GM19397 (cell line): ENCODE measurements around the gene FBXL5.

ENCODE experiments used
- ATAC-seq: cut with Tn5 transposase; IDR thresholded peaks from one replicate; pipeline ENCODE4 v1.9.1; 2021; ENCODE audit warnings: mild to moderate bottlenecking, moderate library complexity; ENCODE audit not compliant: unreplicated experiment

Gene FBXL5

DNA sequence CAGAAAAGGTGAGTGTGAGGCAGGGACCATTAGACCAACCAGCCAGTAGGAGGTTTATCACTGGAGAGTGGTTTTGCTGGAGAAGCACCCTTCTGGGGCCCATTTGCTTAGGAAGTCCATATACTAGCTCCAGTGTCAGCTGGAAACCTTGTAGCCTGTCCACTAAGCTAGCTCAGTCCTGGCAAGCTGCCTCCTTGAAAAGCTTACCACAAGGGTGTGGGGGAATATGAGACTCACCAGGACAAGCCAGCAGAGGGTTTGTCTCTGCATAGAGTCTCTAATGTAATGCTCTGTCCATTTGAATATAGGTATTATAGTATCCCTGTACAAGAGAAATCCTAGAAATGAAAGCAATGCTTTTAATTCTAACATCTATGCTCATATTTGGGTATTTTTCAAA is 86.3 kb downstream of the FBXL5 start:
- no peak for ATAC-seq

DNA sequence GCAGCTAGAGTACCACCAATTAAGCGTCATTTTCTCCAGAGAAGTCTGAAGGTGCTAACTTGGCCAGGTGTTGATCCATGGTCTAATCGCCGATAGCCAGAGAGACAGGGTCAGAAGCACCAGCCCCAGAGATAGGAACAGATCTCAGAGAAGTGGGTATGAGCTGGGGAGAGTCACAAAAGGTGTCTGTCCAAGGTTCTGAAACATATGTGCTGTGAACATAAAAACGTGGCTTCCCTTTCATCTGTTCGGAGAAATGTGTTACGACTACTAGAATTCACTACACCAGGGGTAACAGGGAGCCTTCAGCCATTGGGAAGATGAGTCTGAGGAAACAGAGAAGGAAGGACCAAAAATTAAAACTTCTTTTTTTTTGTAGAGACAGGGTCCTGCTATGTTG is 91.3 kb downstream of the FBXL5 start:
- no peak for ATAC-seq

DNA sequence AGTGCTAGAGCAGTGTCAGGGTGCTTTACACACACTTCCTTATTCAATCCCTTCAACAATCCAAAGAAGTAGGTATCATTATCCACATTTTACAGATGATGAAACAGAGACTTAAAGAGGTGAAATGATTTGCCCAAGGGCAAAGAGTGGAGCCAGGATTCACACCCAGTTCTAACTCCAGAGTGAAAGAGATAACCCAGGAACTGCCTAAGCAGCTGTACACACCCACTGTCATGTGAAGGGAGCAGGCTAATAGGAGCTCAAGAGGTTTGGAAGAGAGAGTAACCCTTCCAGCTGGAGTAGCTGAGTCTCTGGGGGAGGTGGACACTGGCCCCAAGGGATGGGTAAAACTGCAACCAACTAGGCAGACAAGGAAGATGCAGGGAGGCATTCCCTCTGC is 92.5 kb downstream of the FBXL5 start:
- no peak for ATAC-seq

DNA sequence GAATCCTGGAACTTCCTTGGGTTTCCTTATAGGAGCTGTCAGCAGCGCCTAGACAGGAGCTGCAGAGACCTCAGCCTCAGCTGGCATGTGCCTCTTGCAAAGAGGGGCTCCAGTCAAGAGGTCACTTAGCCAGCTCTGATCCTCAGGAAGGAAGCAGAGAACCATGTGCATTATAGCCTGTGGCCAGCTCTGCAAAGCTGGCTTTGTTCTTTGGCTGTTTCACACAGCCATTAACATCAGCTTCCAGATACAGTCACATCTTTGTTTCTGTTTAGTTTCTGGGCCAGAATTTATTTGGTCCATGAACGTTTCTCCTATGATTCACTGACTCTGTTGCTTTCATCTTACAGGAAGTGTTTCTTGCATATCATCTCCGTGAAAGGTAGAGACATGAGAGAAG is 93.0 kb downstream of the FBXL5 start:
- ATAC-seq, result no peak

DNA sequence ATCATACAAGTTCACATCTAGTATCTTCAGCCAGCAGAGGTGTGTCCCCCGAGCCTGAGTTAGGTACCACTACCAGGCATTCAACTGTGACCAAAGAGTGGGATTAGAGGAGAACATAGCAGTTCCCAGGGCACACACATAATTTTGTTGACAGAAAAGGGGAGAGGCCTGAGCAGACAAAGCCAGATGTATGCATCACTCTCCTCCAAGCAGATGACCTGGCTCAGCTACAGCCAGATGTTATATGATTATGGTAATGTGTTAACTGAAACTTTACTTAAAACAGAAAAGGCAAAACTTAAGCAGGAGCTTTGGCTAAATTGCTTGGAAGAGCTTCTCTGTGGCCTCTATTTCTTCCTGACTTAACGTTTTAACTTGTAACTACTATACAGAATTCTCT is 96.6 kb downstream of the FBXL5 start:
- ATAC-seq, result no peak

DNA sequence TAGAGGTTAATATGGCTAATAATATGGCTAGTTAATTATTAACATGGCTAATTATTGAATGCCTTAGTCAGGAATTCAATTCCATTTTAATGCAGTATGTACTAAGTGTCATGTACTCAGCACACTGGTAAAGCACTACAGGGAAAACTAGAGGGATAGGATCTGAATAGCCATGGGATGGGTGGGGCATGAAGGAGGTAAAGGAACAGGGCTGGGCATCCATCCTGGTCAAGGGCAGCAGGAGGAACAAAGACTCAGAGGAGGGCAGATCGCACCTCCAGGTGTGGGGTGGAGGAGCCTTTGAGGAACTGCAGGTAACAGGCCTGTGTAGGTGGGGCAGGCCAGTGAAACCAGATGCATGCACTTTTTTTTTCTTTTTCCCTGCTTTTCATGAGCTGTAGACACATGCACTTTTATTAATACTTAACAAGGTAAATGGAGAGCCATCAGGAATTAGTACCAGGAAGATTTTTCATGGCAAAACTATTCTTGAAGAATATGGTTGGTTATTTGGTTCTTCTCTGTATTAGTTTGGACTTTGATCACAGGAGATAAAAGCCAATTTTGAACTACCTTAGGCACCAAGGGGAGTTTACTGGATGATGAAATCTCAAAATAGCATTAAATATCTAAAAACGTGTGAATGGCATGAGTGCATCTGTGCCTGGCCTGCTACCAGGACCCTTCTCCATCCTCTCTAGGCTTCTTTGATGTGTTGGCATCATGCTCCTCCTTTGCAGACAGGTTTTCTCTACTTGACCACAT is 97.2 kb downstream of the FBXL5 start:
- ATAC-seq, result no peak

DNA sequence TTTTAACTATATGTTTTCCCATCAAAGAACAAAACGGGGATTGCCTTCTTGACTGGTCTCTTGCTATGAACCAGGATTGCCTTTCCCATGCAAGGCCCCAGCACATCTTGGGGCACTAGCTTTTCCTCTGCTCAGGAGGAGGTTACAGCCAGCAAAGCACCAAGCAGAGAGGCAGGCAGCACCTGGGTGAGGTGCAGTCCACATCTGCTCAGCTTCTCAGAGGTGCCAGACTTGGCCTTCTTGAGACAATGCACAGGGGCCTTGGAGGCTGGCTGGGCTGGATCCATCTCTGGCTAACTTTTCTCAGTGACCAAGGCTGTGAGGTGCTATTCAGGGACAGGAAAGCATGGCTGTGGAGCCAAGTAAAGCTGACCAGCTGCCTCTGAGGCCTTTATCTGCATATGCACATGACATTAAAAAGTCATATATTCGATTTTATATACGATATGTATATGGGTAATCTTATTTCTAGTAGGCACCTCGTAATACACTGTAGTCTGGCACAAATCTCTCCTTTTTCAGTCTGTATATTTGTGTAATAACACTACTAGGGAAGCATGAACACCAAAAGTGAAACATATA is 98.6 kb downstream of the FBXL5 start:
- no peak for ATAC-seq
